Rectal smooth muscle tissue (tissue), 1 donor: ENCODE results near the gene OR51B2.
"Not testable (repeated sequence)": the region's sequence is repeated elsewhere in the genome, so short reads cannot be mapped to it uniquely, and the experiment has no call there.

Experiments used
- H3K27ac ChIP-seq: one replicate; pipeline ENCODE4 v1.7.0; 2013; ENCODE audit warnings: low read depth, low read length, inconsistent platforms
- H3K27me3 ChIP-seq: one replicate; pipeline ENCODE4 v1.7.0; 2013; ENCODE audit warnings: low read length; ENCODE audit not compliant: control insufficient read depth, insufficient read depth
- H3K36me3 ChIP-seq: one replicate; pipeline ENCODE4 v1.7.0; 2013; ENCODE audit warnings: low read length; ENCODE audit not compliant: control insufficient read depth, insufficient read depth
- H3K4me1 ChIP-seq: one replicate; pipeline ENCODE4 v1.7.0; 2013; ENCODE audit warnings: low read length; ENCODE audit not compliant: control insufficient read depth, insufficient read depth
- H3K4me3 ChIP-seq: one replicate; pipeline ENCODE4 v1.7.0; 2013; ENCODE audit warnings: low read length
- H3K9ac ChIP-seq: one replicate; pipeline ENCODE4 v1.7.0; 2013; ENCODE audit warnings: low read length

Gene OR51B2

GRCh38 chr11:5324197-5324596, at the start of gene OR51B2:
OR51B2 (minus strand) TSS chr11:5324297; CDS start chr11:5324297, 0 bp downstream.
- H3K4me3 ChIP-seq = no peak within 1 kb of the TSS
- no peaks in the 10 kb centered on the region for H3K27me3 ChIP-seq
- no peak within 1 kb of the TSS for H3K9ac ChIP-seq
- no peaks in the 10 kb centered on the region for H3K4me1 ChIP-seq
- no peaks in the 10 kb centered on the region for H3K36me3 ChIP-seq
- H3K27ac ChIP-seq = no peak within 1 kb of the TSS

- Histone ChIP-seq H3K9ac (no peak overlapping the region), H3K27me3 (no peaks in the 10 kb centered on the region), H3K36me3 (no peaks in the 10 kb centered on the region), H3K27ac (no peak overlapping the region), H3K4me3 (no peak overlapping the region), H3K4me1 (no peaks in the 10 kb centered on the region)
Measured at GRCh38 chr11:5369789-5370188, 45.7 kb upstream of the OR51B2 start.

GRCh38 chr11:5368502-5369043, 44.5 kb upstream of the OR51B2 start:
- Histone ChIP-seq H3K27ac (no peak overlapping the region), H3K36me3 (no peaks in the 10 kb centered on the region), H3K4me3 (no peak overlapping the region), H3K9ac (no peak overlapping the region), H3K27me3 (no peaks in the 10 kb centered on the region), H3K4me1 (no peaks in the 10 kb centered on the region)

- no peaks in the 10 kb centered on the region for H3K36me3 ChIP-seq
- no peaks in the 10 kb centered on the region for H3K27me3 ChIP-seq
- H3K9ac ChIP-seq = no peak overlapping the region
- H3K4me1 ChIP-seq = no peaks in the 10 kb centered on the region
- H3K4me3 ChIP-seq = no peak overlapping the region
- H3K27ac ChIP-seq = no peak overlapping the region
Measured at GRCh38 chr11:5367448-5368074, 43.5 kb upstream of the OR51B2 start.

GRCh38 chr11:5366856-5367255, 42.8 kb upstream of the OR51B2 start:
- Histone ChIP-seq H3K27ac (no peak overlapping the region), H3K36me3 (no peaks in the 10 kb centered on the region), H3K27me3 (no peaks in the 10 kb centered on the region), H3K9ac (no peak overlapping the region), H3K4me3 (no peak overlapping the region), H3K4me1 (no peaks in the 10 kb centered on the region)

GRCh38 chr11:5366365-5366764, 42.3 kb upstream of the OR51B2 start:
- H3K4me3 ChIP-seq = not testable (repeated sequence)

GRCh38 chr11:5364214-5364613, 40.1 kb upstream of the OR51B2 start:
- no peaks in the 10 kb centered on the region for H3K36me3 ChIP-seq
- H3K27me3 ChIP-seq = no peaks in the 10 kb centered on the region
- H3K9ac ChIP-seq = no peak overlapping the region
- H3K4me3 ChIP-seq = no peak overlapping the region
- H3K4me1 ChIP-seq = no peaks in the 10 kb centered on the region
- H3K27ac ChIP-seq = no peak overlapping the region

More at GRCh38 chr11:5366365-5366764, 42.3 kb upstream of the OR51B2 start:
- H3K4me1 ChIP-seq, H3K9ac ChIP-seq, H3K36me3 ChIP-seq, H3K27me3 ChIP-seq, H3K27ac ChIP-seq: not testable (repeated sequence)

GRCh38 chr11:5363679-5364078, 39.6 kb upstream of the OR51B2 start:
- H3K9ac ChIP-seq = no peak overlapping the region
- H3K36me3 ChIP-seq = no peaks in the 10 kb centered on the region
- no peak overlapping the region for H3K27ac ChIP-seq
- no peak overlapping the region for H3K4me3 ChIP-seq
- no peaks in the 10 kb centered on the region for H3K4me1 ChIP-seq
- no peaks in the 10 kb centered on the region for H3K27me3 ChIP-seq

- Histone ChIP-seq H3K27ac (no peak overlapping the region), H3K4me3 (no peak overlapping the region), H3K4me1 (no peaks in the 10 kb centered on the region), H3K27me3 (no peaks in the 10 kb centered on the region), H3K36me3 (no peaks in the 10 kb centered on the region), H3K9ac (no peak overlapping the region)
Measured at GRCh38 chr11:5362017-5362625, 38.0 kb upstream of the OR51B2 start.

GRCh38 chr11:5356031-5356430, 31.9 kb upstream of the OR51B2 start:
- H3K4me3 ChIP-seq = not testable (repeated sequence)

GRCh38 chr11:5351208-5351607, 27.1 kb upstream of the OR51B2 start, which contains the start of gene OR51B6:
OR51B6 (plus strand) TSS chr11:5351508; CDS start chr11:5351508, 0 bp downstream.
- Histone ChIP-seq H3K9ac (no peak within 1 kb of the TSS), H3K4me3 (no peak within 1 kb of the TSS), H3K4me1 (no peaks in the 10 kb centered on the region), H3K27me3 (no peaks in the 10 kb centered on the region), H3K36me3 (no peaks in the 10 kb centered on the region), H3K27ac (no peak within 1 kb of the TSS)

More at GRCh38 chr11:5356031-5356430, 31.9 kb upstream of the OR51B2 start:
- H3K27ac ChIP-seq, H3K4me1 ChIP-seq, H3K36me3 ChIP-seq, H3K9ac ChIP-seq, H3K27me3 ChIP-seq: not testable (repeated sequence)

GRCh38 chr11:5349550-5349949, 25.5 kb upstream of the OR51B2 start:
- Histone ChIP-seq H3K27ac (no peak overlapping the region), H3K9ac (no peak overlapping the region), H3K36me3 (no peaks in the 10 kb centered on the region), H3K4me3 (no peak overlapping the region), H3K27me3 (no peaks in the 10 kb centered on the region), H3K4me1 (no peaks in the 10 kb centered on the region)
